HL-60 (cell line): Measurements from ENCODE around the gene ALDH3A1.

Source experiments
- DNase-seq, 2 experiments: peaks; one replicate each; pipeline ENCODE4 v3.0.0-alpha.2; 2010 to 2020; ENCODE audit warnings: low read depth in 1 of 2, low spot score in 1 of 2
- H3K27ac ChIP-seq: fragments of 250-450 bp; sonication (Bioruptor Pico); replicated peaks from 2 replicates; pipeline ENCODE4 v1.5.1; 2020; ENCODE audit warnings: mild to moderate bottlenecking, moderate library complexity
- H3K27me3 ChIP-seq: fragments of 250-450 bp; sonication (Bioruptor Pico); 2 replicates; pipeline ENCODE4 v1.5.1; 2021; ENCODE audit warnings: mild to moderate bottlenecking, moderate library complexity; ENCODE audit not compliant: insufficient read depth, poor library complexity, severe bottlenecking
- H3K4me3 ChIP-seq: replicated peaks from 2 replicates; pipeline ENCODE4 v1.5.1; 2011; ENCODE audit warnings: mild to moderate bottlenecking, control low read depth, low read length; ENCODE audit not compliant: insufficient read depth
- CTCF ChIP-seq: IDR thresholded peaks from one replicate; pipeline ENCODE4 v1.5.1; 2011; ENCODE audit warnings: low read length, control low read depth, inconsistent platforms; ENCODE audit not compliant: insufficient read depth
- GABPA ChIP-seq: IDR thresholded peaks from 2 replicates; pipeline ENCODE4 v1.6.1; 2012; ENCODE audit warnings: low read depth
- POLR2AphosphoS5 ChIP-seq: IDR thresholded peaks from 2 replicates; pipeline ENCODE4 v1.6.1; 2012; ENCODE audit warnings: low read depth
- REST ChIP-seq: IDR thresholded peaks from 2 replicates; pipeline ENCODE4 v1.6.1; 2012; ENCODE audit warnings: low read depth; ENCODE audit not compliant: insufficient replicate concordance
- SPI1 ChIP-seq: IDR thresholded peaks from 2 replicates; pipeline ENCODE4 v1.6.1; 2012; ENCODE audit warnings: low read depth, mild to moderate bottlenecking, borderline replicate concordance

Gene ALDH3A1

GRCh38 chr17:19713901-19714361 is 34.2 kb downstream of the ALDH3A1 start:
- Histone ChIP-seq H3K27me3 (no peaks in the 10 kb centered on the region), H3K4me3 (no peak overlapping the region), H3K27ac (no peak overlapping the region)
- DNase-seq, result no peak
- no peak for TF ChIP-seq GABPA

GRCh38 chr17:19713462-19713861 is 34.6 kb downstream of the ALDH3A1 start:
- Histone ChIP-seq H3K27ac (no peak overlapping the region), H3K27me3 (no peaks in the 10 kb centered on the region), H3K4me3 (no peak overlapping the region)
- DNase-seq, result no peak
- TF ChIP-seq POLR2AphosphoS5, result no peak
- no peak for TF ChIP-seq CTCF
- no peak for TF ChIP-seq GABPA
- TF ChIP-seq SPI1, result no peak
- no peak for TF ChIP-seq REST

GRCh38 chr17:19712436-19713004 is 35.6 kb downstream of the ALDH3A1 start:
- no peaks in the 10 kb centered on the region for H3K27me3 ChIP-seq
- TF ChIP-seq GABPA (no peak), CTCF (no peak), POLR2AphosphoS5 (no peak), SPI1 (no peak), REST (no peak)
- DNase-seq, result no peak
- no peak overlapping the region for H3K27ac ChIP-seq
- no peak overlapping the region for H3K4me3 ChIP-seq

GRCh38 chr17:19709841-19710240 is 38.3 kb downstream of the ALDH3A1 start:
- Histone ChIP-seq H3K27ac (no peak overlapping the region), H3K4me3 (no peak overlapping the region), H3K27me3 (no peaks in the 10 kb centered on the region)
- DNase-seq, result no peak
- TF ChIP-seq SPI1, result no peak
- no peak for TF ChIP-seq REST
- no peak for TF ChIP-seq POLR2AphosphoS5
- no peak for TF ChIP-seq GABPA
- no peak for TF ChIP-seq CTCF
